ENCODE measurements around the gene SLC12A1.

SLC12A1 gene

GRCh38 chr15:48175126-48175525 is 31.0 kb upstream of the SLC12A1 start:
- TF ChIP-seq EZH2 (IDR thresholded peaks at IDR 0.05; ENCODE audit: borderline replicate concordance, low read length) (no peak), CTCF (IDR thresholded peaks at IDR 0.05; ENCODE audit: low read length) (no peak)
- no peak overlapping the region for H3K4me2 ChIP-seq (ENCODE audit: low read length)
- H3K4me1 ChIP-seq (ENCODE audit: insufficient read depth, low read length, severe bottlenecking) = peaks cover 30% of the 10 kb centered on the region
- no peak overlapping the region for H3K27ac ChIP-seq (ENCODE audit: low read depth, low read length, poor library complexity, severe bottlenecking)
- peaks cover 66% of the 10 kb centered on the region for H3K79me2 ChIP-seq (ENCODE audit: insufficient read depth, low read length)
- no peak overlapping the region for H3K4me3 ChIP-seq (ENCODE audit: low read depth, low read length, poor library complexity, severe bottlenecking)
- no peak overlapping the region for H2AFZ ChIP-seq (ENCODE audit: low read length)
- no peaks in the 10 kb centered on the region for H4K20me1 ChIP-seq (ENCODE audit: insufficient read depth, low read length)
- no peaks in the 10 kb centered on the region for H3K27me3 ChIP-seq (ENCODE audit: insufficient read depth, low read length)
- no peaks in the 10 kb centered on the region for H3K36me3 ChIP-seq (ENCODE audit: insufficient read depth, low read length)
- no peaks in the 10 kb centered on the region for H3F3A ChIP-seq (ENCODE audit: insufficient read depth, low read length)
- no peaks in the 10 kb centered on the region for H3K9me2 ChIP-seq (ENCODE audit: low read depth, low read length)
- H3K9ac ChIP-seq (ENCODE audit: low read length) = no peak overlapping the region
- 0 out of 2 replicates have a peak, but pooled peaks cover 2% of the 10 kb centered on the region for H3K9me3 ChIP-seq (ENCODE audit: low read length)

GRCh38 chr15:48176112-48176511 is 30.0 kb upstream of the SLC12A1 start:
- Histone ChIP-seq H3K9ac (ENCODE audit: low read length) (no peak overlapping the region), H3K79me2 (ENCODE audit: insufficient read depth, low read length) (peaks cover 59% of the 10 kb centered on the region), H3K9me2 (ENCODE audit: low read depth, low read length) (no peaks in the 10 kb centered on the region), H3K4me3 (ENCODE audit: low read depth, low read length, poor library complexity, severe bottlenecking) (no peak overlapping the region), H2AFZ (ENCODE audit: low read length) (no peak overlapping the region), H3K9me3 (ENCODE audit: low read length) (0 out of 2 replicates have a peak, but pooled peaks cover 2% of the 10 kb centered on the region), H4K20me1 (ENCODE audit: insufficient read depth, low read length) (no peaks in the 10 kb centered on the region), H3K4me2 (ENCODE audit: low read length) (peak overlapping the region; percentile 83), H3F3A (ENCODE audit: insufficient read depth, low read length) (no peaks in the 10 kb centered on the region), H3K4me1 (ENCODE audit: insufficient read depth, low read length, severe bottlenecking) (peaks cover 30% of the 10 kb centered on the region), H3K36me3 (ENCODE audit: insufficient read depth, low read length) (no peaks in the 10 kb centered on the region), H3K27ac (ENCODE audit: low read depth, low read length, poor library complexity, severe bottlenecking) (no peak overlapping the region), H3K27me3 (ENCODE audit: insufficient read depth, low read length) (no peaks in the 10 kb centered on the region)
- TF ChIP-seq CTCF (IDR thresholded peaks at IDR 0.05; ENCODE audit: low read length) = no peak

GRCh38 chr15:48176957-48177356 is 29.1 kb upstream of the SLC12A1 start:
- Histone ChIP-seq H3K9me3 (ENCODE audit: low read length) (0 out of 2 replicates have a peak, but pooled peaks cover 2% of the 10 kb centered on the region), H3K4me1 (ENCODE audit: insufficient read depth, low read length, severe bottlenecking) (peaks cover 30% of the 10 kb centered on the region), H3K36me3 (ENCODE audit: insufficient read depth, low read length) (no peaks in the 10 kb centered on the region), H3K9me2 (ENCODE audit: low read depth, low read length) (no peaks in the 10 kb centered on the region), H3K27ac (ENCODE audit: low read depth, low read length, poor library complexity, severe bottlenecking) (no peak overlapping the region), H3K9ac (ENCODE audit: low read length) (peak overlapping the region; percentile 81), H4K20me1 (ENCODE audit: insufficient read depth, low read length) (no peaks in the 10 kb centered on the region), H3K79me2 (ENCODE audit: insufficient read depth, low read length) (peaks cover 52% of the 10 kb centered on the region), H3K4me2 (ENCODE audit: low read length) (peak overlapping the region; percentile 83), H3K27me3 (ENCODE audit: insufficient read depth, low read length) (no peaks in the 10 kb centered on the region), H3K4me3 (ENCODE audit: low read depth, low read length, poor library complexity, severe bottlenecking) (peak overlapping the region; percentile 69), H3F3A (ENCODE audit: insufficient read depth, low read length) (no peaks in the 10 kb centered on the region), H2AFZ (ENCODE audit: low read length) (no peak overlapping the region)
- no peak for TF ChIP-seq EZH2 (IDR thresholded peaks at IDR 0.05; ENCODE audit: borderline replicate concordance, low read length)
- no peak for TF ChIP-seq CTCF (IDR thresholded peaks at IDR 0.05; ENCODE audit: low read length)
